Transverse colon (tissue), 4 donors: ENCODE measurements around the gene IFNG. TPM values are rescaled to one million over a fixed set of nuclear protein-coding genes. Genes with fewer than 3 reads are reported as not detected.

ENCODE experiments used
- DNase-seq: peaks from one replicate; pipeline ENCODE4 v3.0.0-alpha.2; 2019
- H3K27ac ChIP-seq, 4 donors: fragments of 200-600 bp; sonication (generic); 2 replicates each; pipeline ENCODE4 v1.5.1; 2016 to 2018; ENCODE audit warnings: inconsistent platforms in 4 of 4
- H3K27me3 ChIP-seq: fragments of 200-600 bp; sonication (generic); 2 replicates; pipeline ENCODE4 v1.5.1; 2017; ENCODE audit warnings: inconsistent platforms
- H3K36me3 ChIP-seq, 4 donors: fragments of 200-600 bp; sonication (generic); 2 replicates each; pipeline ENCODE4 v1.5.1; 2017 to 2019; ENCODE audit warnings: inconsistent platforms in 4 of 4
- H3K4me1 ChIP-seq, 4 donors: fragments of 200-600 bp; sonication (generic); 2 replicates each; pipeline ENCODE4 v1.5.1; 2017 to 2020; ENCODE audit warnings: inconsistent platforms in 4 of 4
- H3K4me3 ChIP-seq, 4 donors: fragments of 200-600 bp; sonication (generic); 1 replicate in 1 of 4; 2 replicates in 3 of 4; pipeline versions ENCODE4 v1.5.1 to v1.6.1; 2017 to 2019; ENCODE audit warnings: inconsistent platforms in 4 of 4
- H3K9me3 ChIP-seq, 2 donors: fragments of 200-600 bp; sonication (generic); 2 replicates each; pipeline ENCODE4 v1.5.1; 2017 to 2019; ENCODE audit warnings: inconsistent platforms in 2 of 2
- EP300 ChIP-seq: sonication (generic); formaldehyde crosslinking; IDR thresholded peaks from one replicate; pipeline ENCODE4 v1.6.1; 2017; ENCODE audit warnings: antibody characterized with exemption, low read depth
- POLR2A ChIP-seq: fragments of 450-650 bp; IDR thresholded peaks from one replicate; pipeline ENCODE4 v1.6.1; 2016; ENCODE audit warnings: antibody characterized with exemption, mild to moderate bottlenecking, moderate library complexity
- POLR2AphosphoS5 ChIP-seq, 3 donors: sonication (generic); formaldehyde crosslinking; IDR thresholded peaks; one replicate each; pipeline ENCODE4 v1.6.1; 2016; ENCODE audit warnings: antibody characterized with exemption in 3 of 3
- WGBS, 2 donors: methylation state at CpG; one replicate each; pipeline ENCODE4 v1.1.5; 2018; ENCODE audit warnings: low coverage in 1 of 2; 5-methylcytosine and 5-hydroxymethylcytosine counted together
- in situ Hi-C, 4 donors: fragments of 200-750 bp; cut with MboI; loops; one replicate each; pipeline versions ENCODE4 v1.15.0 to v1.15.1; 2017; ENCODE audit warnings: low sequenced_read_pairs in 3 of 4, low pct_ligation_motif_present in 1 of 4, low pct_unique_long_range_greater_than_20kb in 1 of 4
- intact Hi-C: fragments of 100-400 bp; cut with DNase I; formaldehyde crosslinking; loops from one replicate; pipeline ENCODE4 v1.15.1; 2023; ENCODE audit warnings: low total_unique reads
- total RNA-seq, 4 donors: library from RNA; depleted of rRNA; stranded (reverse); fragments of >200 nt; gene quantifications; one replicate each; pipeline ENCODE4 v1.1.0, GENCODE V29; 2016
- TF ChIP-seq, protein P1 (sequence below), 5 experiments: fragments of 200-600 bp in 3 of 5; fragments of 450-650 bp in 2 of 5; sonication (generic) in 3 of 5; IDR thresholded peaks; 1 replicate in 2 of 5; 2 replicates in 3 of 5; pipeline ENCODE4 v1.5.1; 2016 to 2017; ENCODE audit warnings: antibody characterized with exemption in 5 of 5, inconsistent platforms in 3 of 5, mild to moderate bottlenecking in 2 of 5, moderate library complexity in 1 of 5

The IFNG gene
- total RNA-seq, 4 donors from 2014 or later: not detected

DNA sequence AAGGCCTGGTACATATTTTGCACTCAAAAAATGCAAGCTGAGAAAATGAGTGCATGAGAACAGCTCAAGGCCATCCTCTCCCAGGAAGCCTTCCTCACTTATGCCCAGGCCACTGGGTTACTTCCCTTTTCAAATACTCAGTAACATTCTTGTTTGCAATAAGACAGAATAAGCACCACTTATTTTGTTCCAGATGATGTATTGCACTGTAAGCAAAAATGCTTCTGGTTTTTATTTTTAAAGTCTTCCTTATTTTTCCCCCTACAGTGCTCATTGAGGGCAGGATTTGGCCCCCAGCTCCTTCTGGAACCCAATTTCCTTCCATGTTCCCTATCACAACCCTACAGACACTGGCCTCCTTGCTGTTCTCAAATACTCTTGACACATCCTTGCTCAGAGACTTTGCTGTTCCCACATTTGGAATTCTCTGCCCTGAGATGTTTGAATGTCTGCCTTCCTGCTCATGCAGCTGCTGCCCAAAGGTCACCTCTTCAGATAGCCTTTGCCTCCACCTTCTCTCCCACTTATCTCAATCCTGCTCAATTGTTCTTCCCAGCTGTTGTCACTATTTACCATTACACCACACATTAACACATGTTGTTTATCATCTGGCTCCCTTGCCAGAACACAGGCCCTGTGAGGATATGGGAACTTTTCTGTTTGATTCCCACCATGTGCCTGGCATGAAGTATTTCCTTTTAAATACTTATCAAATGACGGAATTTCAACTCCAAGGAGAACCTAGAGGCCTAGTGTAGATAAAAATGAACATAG, 49.9 kb downstream of the IFNG start:
- WGBS, 2 donors: 63 to 71% methylated on average over 1 of the region's 1 CpG
- TF ChIP-seq, protein P1, sequence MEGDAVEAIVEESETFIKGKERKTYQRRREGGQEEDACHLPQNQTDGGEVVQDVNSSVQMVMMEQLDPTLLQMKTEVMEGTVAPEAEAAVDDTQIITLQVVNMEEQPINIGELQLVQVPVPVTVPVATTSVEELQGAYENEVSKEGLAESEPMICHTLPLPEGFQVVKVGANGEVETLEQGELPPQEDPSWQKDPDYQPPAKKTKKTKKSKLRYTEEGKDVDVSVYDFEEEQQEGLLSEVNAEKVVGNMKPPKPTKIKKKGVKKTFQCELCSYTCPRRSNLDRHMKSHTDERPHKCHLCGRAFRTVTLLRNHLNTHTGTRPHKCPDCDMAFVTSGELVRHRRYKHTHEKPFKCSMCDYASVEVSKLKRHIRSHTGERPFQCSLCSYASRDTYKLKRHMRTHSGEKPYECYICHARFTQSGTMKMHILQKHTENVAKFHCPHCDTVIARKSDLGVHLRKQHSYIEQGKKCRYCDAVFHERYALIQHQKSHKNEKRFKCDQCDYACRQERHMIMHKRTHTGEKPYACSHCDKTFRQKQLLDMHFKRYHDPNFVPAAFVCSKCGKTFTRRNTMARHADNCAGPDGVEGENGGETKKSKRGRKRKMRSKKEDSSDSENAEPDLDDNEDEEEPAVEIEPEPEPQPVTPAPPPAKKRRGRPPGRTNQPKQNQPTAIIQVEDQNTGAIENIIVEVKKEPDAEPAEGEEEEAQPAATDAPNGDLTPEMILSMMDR (IDR thresholded peaks at IDR 0.05): no peak
- TF ChIP-seq POLR2A (no peak), POLR2AphosphoS5 (IDR thresholded peaks at IDR 0.05) (no peak), EP300 (no peak)
- Histone ChIP-seq H3K9me3 (no peaks in the 10 kb centered on the region), H3K36me3 (no peaks in the 10 kb centered on the region), H3K27me3 (no peaks in the 10 kb centered on the region), H3K27ac (peak overlapping the region in 1 of 4 donors; percentile 23), H3K4me1 (no peaks in the 10 kb centered on the region), H3K4me3 (no peak overlapping the region)
- in situ Hi-C loops: no loop called here
- DNase-seq: no peak
- intact Hi-C loops: no loop called here

- H3K9me3 ChIP-seq: no peaks in the 10 kb centered on the region
- peak overlapping the region in 1 of 4 donors; percentile 23 for H3K27ac ChIP-seq
- intact Hi-C loops: no loop called here
- TF ChIP-seq POLR2A (no peak), EP300 (no peak), POLR2AphosphoS5 (IDR thresholded peaks at IDR 0.05) (no peak)
- TF ChIP-seq, protein P1 (IDR thresholded peaks at IDR 0.05): no peak
- no peaks in the 10 kb centered on the region for H3K4me1 ChIP-seq
- DNase-seq: no peak
- in situ Hi-C loops: no loop called here
- no peak overlapping the region for H3K4me3 ChIP-seq
- H3K36me3 ChIP-seq: no peaks in the 10 kb centered on the region
- no peaks in the 10 kb centered on the region for H3K27me3 ChIP-seq
Observed at GRCh38 chr12:68109001-68109400, 50.5 kb downstream of the IFNG start.

- H3K9me3 ChIP-seq: no peaks in the 10 kb centered on the region
- WGBS, 2 donors: 92% methylated on average over 1 of the region's 1 CpG; no CpG with 5 or more reads in 1 of the 2 donors
- H3K4me3 ChIP-seq: no peak overlapping the region
- no peak overlapping the region for H3K27ac ChIP-seq
- intact Hi-C loops (no loop called here), in situ Hi-C loops (no loop called here)
- no peaks in the 10 kb centered on the region for H3K36me3 ChIP-seq
- no peak for DNase-seq
- H3K27me3 ChIP-seq: no peaks in the 10 kb centered on the region
- H3K4me1 ChIP-seq: no peaks in the 10 kb centered on the region
- TF ChIP-seq POLR2A (no peak), POLR2AphosphoS5 (IDR thresholded peaks at IDR 0.05) (no peak), EP300 (no peak)
- TF ChIP-seq, protein P1 (IDR thresholded peaks at IDR 0.05): no peak
Observed at GRCh38 chr12:68106660-68107059, 52.9 kb downstream of the IFNG start.

DNA sequence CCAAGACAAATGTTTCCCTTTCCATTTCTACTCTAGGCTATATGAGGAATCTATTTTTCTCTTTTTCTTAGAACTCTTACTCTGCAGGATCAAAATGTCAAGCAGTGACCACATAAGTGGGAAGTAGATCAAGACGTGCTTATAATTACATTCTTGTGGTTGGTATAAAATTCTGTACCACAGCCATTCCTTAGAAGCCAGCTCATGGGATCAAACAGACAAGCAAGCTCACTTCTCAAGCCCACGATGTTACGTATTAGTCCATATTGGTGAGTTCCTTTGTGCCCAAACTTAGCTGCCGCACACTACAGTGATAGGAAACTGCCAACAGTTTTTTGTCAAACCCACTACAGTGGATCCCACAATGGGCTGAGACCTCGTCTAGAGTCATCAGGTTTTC, 53.4 kb downstream of the IFNG start:
- WGBS, 2 donors: 60 to 75% methylated on average over 3 to 5 of the region's 5 CpGs
- no peak for DNase-seq
- H3K9me3 ChIP-seq: no peaks in the 10 kb centered on the region
- H3K4me1 ChIP-seq: no peaks in the 10 kb centered on the region
- H3K4me3 ChIP-seq: no peak overlapping the region
- in situ Hi-C loops: no loop called here
- H3K36me3 ChIP-seq: no peaks in the 10 kb centered on the region
- TF ChIP-seq, protein P1 (IDR thresholded peaks at IDR 0.05): no peak
- TF ChIP-seq POLR2A: no peak
- no peak for TF ChIP-seq POLR2AphosphoS5 (IDR thresholded peaks at IDR 0.05)
- no peak for TF ChIP-seq EP300
- H3K27ac ChIP-seq: no peak overlapping the region
- intact Hi-C loops: no loop called here
- no peaks in the 10 kb centered on the region for H3K27me3 ChIP-seq

Other genes with a start within 250 kb of the IFNG start
- gene IFNG-AS1, start 170.3 kb downstream of the IFNG start, total RNA-seq: 1 to 10 TPM in 1 of 4 donors, under 1 TPM in 1, not detected in 2; 0.68 to 7.1 TPM
- not detected for gene IL26, start 66.1 kb upstream of the IFNG start, total RNA-seq
- not detected for gene IL22, start 93.9 kb upstream of the IFNG start, total RNA-seq
- 10 to 100 TPM in 3 of 4 donors, 1 to 10 TPM in 1; 8.2 to 23.5 (median 13.4) TPM for gene MDM1, start 172.6 kb upstream of the IFNG start, total RNA-seq